Mesendoderm (in vitro differentiated cells): ENCODE data around the gene LTB4R.

Source experiments
- DNase-seq: peaks from one replicate; pipeline ENCODE4 v3.0.0; 2013
- H2AK5ac ChIP-seq: 2 replicates; pipeline ENCODE4 v1.6.1; 2013; ENCODE audit warnings: low read length, inconsistent platforms
- H2BK120ac ChIP-seq: 2 replicates; pipeline ENCODE4 v1.6.1; 2013; ENCODE audit warnings: low read depth, mild to moderate bottlenecking, low read length, moderate library complexity, mixed read lengths
- H2BK15ac ChIP-seq: replicated peaks from 2 replicates; pipeline ENCODE4 v1.6.1; 2013; ENCODE audit warnings: low read depth, mild to moderate bottlenecking, moderate library complexity
- H2BK5ac ChIP-seq: 2 replicates; pipeline ENCODE4 v1.6.1; 2013; ENCODE audit warnings: low read length, inconsistent platforms
- H3K18ac ChIP-seq: 2 replicates; pipeline ENCODE4 v1.6.1; 2013; ENCODE audit warnings: mild to moderate bottlenecking, low read length, mixed read lengths
- H3K23ac ChIP-seq: one replicate; pipeline ENCODE4 v1.6.1; 2013; ENCODE audit warnings: low read length
- H3K27ac ChIP-seq: 2 replicates; pipeline ENCODE4 v1.5.1; 2013; ENCODE audit warnings: low read depth, mild to moderate bottlenecking, inconsistent platforms, low read length, moderate library complexity
- H3K27me3 ChIP-seq: 2 replicates; pipeline ENCODE4 v1.6.1; 2013; ENCODE audit warnings: low read length, control low read depth, mild to moderate bottlenecking, inconsistent platforms; ENCODE audit not compliant: insufficient read depth, poor library complexity
- H3K36me3 ChIP-seq: 2 replicates; pipeline ENCODE4 v1.6.1; 2013; ENCODE audit warnings: low read length, inconsistent platforms; ENCODE audit not compliant: control insufficient read depth, insufficient read depth
- H3K4ac ChIP-seq: one replicate; pipeline ENCODE4 v1.6.1; 2013; ENCODE audit warnings: low read depth, mild to moderate bottlenecking, low read length, moderate library complexity
- H3K4me1 ChIP-seq: 2 replicates; pipeline ENCODE4 v1.6.1; 2013; ENCODE audit warnings: low read depth, low read length, inconsistent platforms; ENCODE audit not compliant: control insufficient read depth
- H3K4me2 ChIP-seq: 2 replicates; pipeline ENCODE4 v1.6.1; 2013; ENCODE audit warnings: low read length
- H3K4me3 ChIP-seq: 2 replicates; pipeline ENCODE4 v1.5.1; 2013; ENCODE audit warnings: mild to moderate bottlenecking, low read length
- H3K56ac ChIP-seq: one replicate; pipeline ENCODE4 v1.6.1; 2013; ENCODE audit warnings: low read length
- H3K79me1 ChIP-seq: 2 replicates; pipeline ENCODE4 v1.6.1; 2013; ENCODE audit warnings: low read length, inconsistent platforms
- H3K79me2 ChIP-seq: 2 replicates; pipeline ENCODE4 v1.6.1; 2013; ENCODE audit warnings: mild to moderate bottlenecking, low read length; ENCODE audit not compliant: control insufficient read depth, insufficient read depth
- H3K9ac ChIP-seq: 2 replicates; pipeline ENCODE4 v1.6.1; 2013; ENCODE audit warnings: low read length, inconsistent platforms
- H4K5ac ChIP-seq: one replicate; pipeline ENCODE4 v1.6.1; 2013; ENCODE audit warnings: low read length
- H4K8ac ChIP-seq: one replicate; pipeline ENCODE4 v1.6.1; 2013; ENCODE audit warnings: low read depth, mild to moderate bottlenecking, control low read depth, low read length, moderate library complexity
- WGBS: extraction: QIAGEN DNeasy Blood & Tissue Kit; methylation state at CpG from one replicate; pipeline ENCODE4 v1.1.7; 2013; ENCODE audit warnings: low lambda C conversion rate, missing lambda C conversion rate; ENCODE audit not compliant: insufficient coverage; ENCODE audit errors: extremely low coverage; 5-methylcytosine and 5-hydroxymethylcytosine counted together

LTB4R gene

GRCh38 chr14:24362241-24362960, 51.1 kb downstream of the LTB4R start:
- Histone ChIP-seq H2BK120ac (no peak overlapping the region), H3K36me3 (no peaks in the 10 kb centered on the region), H3K4me1 (peaks cover 2% of the 10 kb centered on the region), H3K79me2 (no peaks in the 10 kb centered on the region), H2AK5ac (no peak overlapping the region), H3K18ac (no peak overlapping the region), H3K4me3 (no peak overlapping the region), H3K79me1 (no peaks in the 10 kb centered on the region), H2BK5ac (no peak overlapping the region), H3K27me3 (no peaks in the 10 kb centered on the region), H3K27ac (no peak overlapping the region), H4K5ac (no peak overlapping the region), H3K9ac (no peak overlapping the region), H3K4me2 (no peak overlapping the region), H3K56ac (no peak overlapping the region), H2BK15ac (no peak overlapping the region), H3K23ac (no peak overlapping the region), H3K4ac (no peak overlapping the region), H4K8ac (no peak overlapping the region)
- no peak for DNase-seq
- WGBS: no CpG with 5 or more reads among the region's 2 CpGs

GRCh38 chr14:24363401-24363800, 52.1 kb downstream of the LTB4R start:
- H4K8ac ChIP-seq: no peak overlapping the region
- H2BK5ac ChIP-seq: no peak overlapping the region
- H3K4ac ChIP-seq: no peak overlapping the region
- no peak overlapping the region for H3K4me3 ChIP-seq
- no peak overlapping the region for H3K18ac ChIP-seq
- DNase-seq: no peak
- H3K36me3 ChIP-seq: no peaks in the 10 kb centered on the region
- no peak overlapping the region for H2AK5ac ChIP-seq
- H3K79me1 ChIP-seq: no peaks in the 10 kb centered on the region
- no peaks in the 10 kb centered on the region for H3K27me3 ChIP-seq
- no peak overlapping the region for H3K23ac ChIP-seq
- H3K4me1 ChIP-seq: peaks cover 2% of the 10 kb centered on the region
- WGBS: no CpG with 5 or more reads among the region's 5 CpGs
- H2BK15ac ChIP-seq: no peak overlapping the region
- no peak overlapping the region for H4K5ac ChIP-seq
- H3K79me2 ChIP-seq: no peaks in the 10 kb centered on the region
- no peak overlapping the region for H2BK120ac ChIP-seq
- no peak overlapping the region for H3K9ac ChIP-seq
- no peak overlapping the region for H3K27ac ChIP-seq
- H3K4me2 ChIP-seq: no peak overlapping the region
- no peak overlapping the region for H3K56ac ChIP-seq

- H4K8ac ChIP-seq: no peak overlapping the region
- H3K4ac ChIP-seq: no peak overlapping the region
- H3K79me1 ChIP-seq: no peaks in the 10 kb centered on the region
- H3K18ac ChIP-seq: no peak overlapping the region
- peaks cover 5% of the 10 kb centered on the region for H3K4me1 ChIP-seq
- H2AK5ac ChIP-seq: no peak overlapping the region
- no peak overlapping the region for H3K27ac ChIP-seq
- H3K56ac ChIP-seq: no peak overlapping the region
- no peak overlapping the region for H3K9ac ChIP-seq
- no peaks in the 10 kb centered on the region for H3K79me2 ChIP-seq
- WGBS: no CpG with 5 or more reads among the region's 1 CpG
- H3K4me2 ChIP-seq: no peak overlapping the region
- no peak overlapping the region for H3K4me3 ChIP-seq
- no peak overlapping the region for H3K23ac ChIP-seq
- H3K36me3 ChIP-seq: no peaks in the 10 kb centered on the region
- no peaks in the 10 kb centered on the region for H3K27me3 ChIP-seq
- H2BK15ac ChIP-seq: no peak overlapping the region
- H2BK5ac ChIP-seq: no peak overlapping the region
- no peak overlapping the region for H2BK120ac ChIP-seq
- no peak for DNase-seq
- no peak overlapping the region for H4K5ac ChIP-seq
Measured at GRCh38 chr14:24364841-24365240, 53.5 kb downstream of the LTB4R start.

DNA sequence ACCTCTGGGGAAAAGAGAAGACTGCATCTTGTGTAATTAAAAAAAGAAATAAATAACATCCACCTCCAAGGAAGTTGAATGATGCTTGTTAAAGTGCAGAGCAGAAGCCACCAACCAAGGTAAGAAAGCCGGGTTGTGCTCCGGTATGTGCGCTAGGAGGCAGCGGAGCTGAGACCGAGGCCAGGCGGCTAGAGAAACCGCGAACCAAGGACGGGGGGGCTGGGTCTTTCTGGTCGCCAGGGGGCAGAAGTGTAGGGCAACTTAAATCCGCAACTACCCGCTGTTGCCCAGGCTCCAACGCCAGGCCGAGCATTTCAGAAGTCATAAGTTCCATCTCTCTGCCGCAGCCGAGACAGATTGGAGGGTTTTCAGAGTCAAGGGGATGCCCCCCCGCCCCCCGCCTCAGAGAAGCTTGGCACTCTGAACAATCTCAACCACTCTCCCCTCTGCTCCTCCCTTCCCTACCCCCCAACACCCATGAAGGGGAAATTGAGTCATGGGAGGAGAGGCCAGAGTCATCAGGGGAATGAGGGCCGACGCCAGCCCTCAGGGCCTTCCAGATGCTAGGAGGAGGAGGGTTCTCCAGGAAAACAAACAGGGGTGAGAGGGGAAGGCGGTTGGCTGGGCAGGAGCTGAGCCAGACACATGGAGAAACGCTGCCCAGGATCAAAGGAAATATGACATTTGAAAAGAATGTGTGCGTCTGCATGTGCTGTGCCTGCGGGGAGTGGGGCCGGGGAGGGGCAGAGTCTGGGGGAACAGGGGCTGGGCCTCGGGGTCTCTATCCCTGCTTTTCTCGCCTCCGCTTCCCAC, 54.5 kb downstream of the LTB4R start:
- Histone ChIP-seq H3K27me3 (no peaks in the 10 kb centered on the region), H2BK5ac (no peak overlapping the region), H3K79me2 (no peaks in the 10 kb centered on the region), H3K4me1 (peaks cover 5% of the 10 kb centered on the region), H3K79me1 (no peaks in the 10 kb centered on the region), H3K4me3 (no peak overlapping the region), H3K27ac (no peak overlapping the region), H2BK15ac (no peak overlapping the region), H3K18ac (no peak overlapping the region), H2AK5ac (no peak overlapping the region), H4K5ac (no peak overlapping the region), H3K4me2 (peak overlapping the region; percentile 45), H3K56ac (peak overlapping the region; percentile 69), H3K4ac (no peak overlapping the region), H4K8ac (no peak overlapping the region), H3K9ac (peak overlapping the region; percentile 46), H2BK120ac (no peak overlapping the region), H3K23ac (no peak overlapping the region), H3K36me3 (no peaks in the 10 kb centered on the region)
- DNase-seq: peak; percentile 95
- no CpG with 5 or more reads among the region's 28 CpGs for WGBS

DNA sequence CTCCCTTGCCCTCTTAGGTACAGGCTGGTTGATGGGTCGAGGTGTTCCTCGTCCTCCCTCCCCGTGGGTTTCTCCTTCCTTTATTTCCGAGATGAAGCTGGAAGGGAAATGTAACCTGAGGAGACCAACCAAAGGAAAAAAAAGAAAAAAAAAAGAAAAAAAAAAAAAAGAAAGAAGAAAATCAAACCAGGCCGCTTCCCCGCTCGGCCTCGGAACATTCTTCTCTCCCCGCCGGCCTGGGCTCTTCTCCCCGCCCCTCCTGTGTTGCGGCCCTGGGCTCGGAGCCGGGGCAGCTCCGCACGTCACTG, 55.1 kb downstream of the LTB4R start:
- Histone ChIP-seq H3K18ac (peak overlapping the region; percentile 28), H2BK15ac (no peak overlapping the region), H3K36me3 (no peaks in the 10 kb centered on the region), H3K23ac (no peak overlapping the region), H3K9ac (peak overlapping the region; percentile 56), H3K4ac (no peak overlapping the region), H2BK5ac (no peak overlapping the region), H3K27ac (peak overlapping the region; percentile 66), H2BK120ac (no peak overlapping the region), H2AK5ac (no peak overlapping the region), H3K27me3 (no peaks in the 10 kb centered on the region), H3K56ac (peak overlapping the region; percentile 78), H3K4me1 (peaks cover 5% of the 10 kb centered on the region), H4K8ac (no peak overlapping the region), H3K4me2 (peak overlapping the region; percentile 64), H3K79me2 (no peaks in the 10 kb centered on the region), H4K5ac (no peak overlapping the region), H3K4me3 (peak overlapping the region; percentile 33), H3K79me1 (no peaks in the 10 kb centered on the region)
- WGBS: no CpG with 5 or more reads among the region's 16 CpGs
- DNase-seq: no peak
